ENCODE data around the gene GALE. TPM values are rescaled to one million over a fixed set of nuclear protein-coding genes. Genes with fewer than 3 reads are reported as not detected.
A peak's percentile ranks its signal among the peaks of the same experiment; 100 is the strongest.
"Not testable (repeated sequence)": the region's sequence is repeated elsewhere in the genome, so short reads cannot be mapped to it uniquely, and the experiment has no call there.

Gene GALE
- total RNA-seq, 2 donors from 2014 or later = 163 to 208 TPM

- Histone ChIP-seq H3K9me3 (no peaks in the 10 kb centered on the region), H3K36me3 (peaks cover 4% of the 10 kb centered on the region), H3K27ac (no peak overlapping the region), H3K4me1 (peaks cover 6% of the 10 kb centered on the region), H3K27me3 (no peaks in the 10 kb centered on the region), H3K4me3 (peak overlapping the region; percentile 18), H3K9ac (ENCODE audit: low read depth in 2 of 2, low read length in 2 of 2) (peak overlapping the region; percentile 8 to 51)
- no peak for DNase-seq
- intact Hi-C loops (cut with DNase I) = no loop called here
- no peak for TF ChIP-seq CTCF (IDR thresholded peaks at IDR 0.05)
Observed at GRCh38 chr1:23797478-23798448, 2.8 kb downstream of the GALE start.

- Histone ChIP-seq H3K27ac (peak overlapping the region; percentile 16), H3K9me3 (no peaks in the 10 kb centered on the region), H3K4me1 (peaks cover 8% of the 10 kb centered on the region), H3K27me3 (no peaks in the 10 kb centered on the region), H3K4me3 (no peak overlapping the region), H3K9ac (ENCODE audit: low read depth in 2 of 2, low read length in 2 of 2) (peak overlapping the region in 1 of 2 donors; percentile 61), H3K36me3 (peaks cover 4% of the 10 kb centered on the region)
- TF ChIP-seq CTCF (IDR thresholded peaks at IDR 0.05) = peak; percentile 19
- intact Hi-C loops (cut with DNase I) = no loop called here
- peak; percentile 61 for DNase-seq
Observed at GRCh38 chr1:23796466-23797271, 3.9 kb downstream of the GALE start.

GRCh38 chr1:23795676-23796465, 4.7 kb downstream of the GALE start:
- Histone ChIP-seq H3K4me3 (no peak overlapping the region), H3K4me1 (peaks cover 5% of the 10 kb centered on the region), H3K9me3 (no peaks in the 10 kb centered on the region), H3K36me3 (peaks cover 4% of the 10 kb centered on the region), H3K27me3 (no peaks in the 10 kb centered on the region), H3K9ac (ENCODE audit: low read depth in 2 of 2, low read length in 2 of 2) (peak overlapping the region in 1 of 2 donors; percentile 26), H3K27ac (no peak overlapping the region)
- no peak for TF ChIP-seq CTCF (IDR thresholded peaks at IDR 0.05)
- intact Hi-C loops (cut with DNase I) = no loop called here
- DNase-seq = no peak

- H3K4me3 ChIP-seq; H3K9ac ChIP-seq (ENCODE audit: low read depth in 2 of 2, low read length in 2 of 2); H3K36me3 ChIP-seq; intact Hi-C loops (cut with DNase I); H3K27me3 ChIP-seq; H3K9me3 ChIP-seq; DNase-seq; H3K27ac ChIP-seq: not testable (repeated sequence)
- H3K4me1 ChIP-seq = peaks cover 11% of the 10 kb centered on the region
Observed at GRCh38 chr1:23794732-23795182, 5.8 kb downstream of the GALE start.

DNA sequence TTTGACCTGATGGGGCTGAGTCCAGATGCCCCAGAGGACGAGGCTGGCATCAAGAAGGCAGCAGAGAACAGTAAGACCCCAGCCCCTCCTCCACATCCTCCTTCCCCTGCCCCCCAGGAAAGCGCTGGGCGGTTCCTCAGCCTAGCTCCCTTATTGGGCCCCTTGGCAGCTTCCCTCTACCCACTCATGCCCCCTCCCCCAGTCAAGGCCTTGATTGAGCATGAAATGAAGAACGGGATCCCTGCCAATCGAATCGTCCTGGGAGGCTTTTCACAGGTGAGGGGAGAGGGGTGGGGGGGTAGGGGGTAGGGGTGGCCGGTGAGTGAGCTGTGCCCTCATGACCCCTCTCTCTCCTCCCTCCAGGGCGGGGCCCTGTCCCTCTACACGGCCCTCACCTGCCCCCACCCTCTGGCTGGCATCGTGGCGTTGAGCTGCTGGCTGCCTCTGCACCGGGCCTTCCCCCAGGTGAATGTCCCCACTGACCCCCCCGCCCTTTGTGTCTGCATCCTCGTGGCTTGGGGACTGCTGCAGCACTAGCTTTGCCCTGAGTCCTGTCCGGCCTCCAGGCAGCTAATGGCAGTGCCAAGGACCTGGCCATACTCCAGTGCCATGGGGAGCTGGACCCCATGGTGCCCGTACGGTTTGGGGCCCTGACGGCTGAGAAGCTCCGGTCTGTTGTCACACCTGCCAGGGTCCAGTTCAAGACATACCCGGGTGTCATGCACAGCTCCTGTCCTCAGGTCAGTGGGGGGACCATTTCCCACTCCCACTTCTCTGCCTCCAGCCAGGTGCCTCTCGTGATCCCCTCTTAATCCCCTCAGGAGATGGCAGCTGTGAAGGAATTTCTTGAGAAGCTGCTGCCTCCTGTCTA, 6.5 kb downstream of the GALE start:
- Histone ChIP-seq H3K27ac (no peak overlapping the region), H3K9me3 (no peaks in the 10 kb centered on the region), H3K27me3 (no peaks in the 10 kb centered on the region), H3K4me3 (no peak overlapping the region), H3K36me3 (peaks cover 4% of the 10 kb centered on the region), H3K9ac (ENCODE audit: low read depth in 2 of 2, low read length in 2 of 2) (peak overlapping the region in 1 of 2 donors; percentile 19), H3K4me1 (peaks cover 11% of the 10 kb centered on the region)
- no peak for DNase-seq
- TF ChIP-seq CTCF (IDR thresholded peaks at IDR 0.05) = no peak
- intact Hi-C loops (cut with DNase I) = no loop called here
